ENCODE results near the gene NUDT3.
A peak's percentile ranks its signal among the peaks of the same experiment; 100 is the strongest.
"Not testable (repeated sequence)": the region's sequence is repeated elsewhere in the genome, so short reads cannot be mapped to it uniquely, and the experiment has no call there.

NUDT3 gene

GRCh38 chr6:34365781-34366638 lies 26.5 kb downstream of the NUDT3 start:
- DNase-seq, result not testable (repeated sequence)

- DNase-seq, result not testable (repeated sequence)
These were observed 28.8 kb downstream of the NUDT3 start for GRCh38 chr6:34363681-34364075.

GRCh38 chr6:34362909-34363680 lies 29.4 kb downstream of the NUDT3 start:
- DNase-seq, result no peak

- no peak for DNase-seq
These were observed 30.3 kb downstream of the NUDT3 start for GRCh38 chr6:34362176-34362575.

- no peak for DNase-seq
These were observed 31.9 kb downstream of the NUDT3 start for GRCh38 chr6:34360556-34360955.

- no peak for DNase-seq
These were observed 32.9 kb downstream of the NUDT3 start for GRCh38 chr6:34359418-34360158.

- DNase-seq, result peak; percentile 39
These were observed 34.0 kb downstream of the NUDT3 start for GRCh38 chr6:34358389-34358905.

- no peak for DNase-seq
These were observed 34.5 kb downstream of the NUDT3 start for GRCh38 chr6:34357937-34358336.

- DNase-seq, result no peak
These were observed 36.6 kb downstream of the NUDT3 start for GRCh38 chr6:34355889-34356288.

GRCh38 chr6:34354230-34354629 lies 38.2 kb downstream of the NUDT3 start:
- not testable (repeated sequence) for DNase-seq

- not testable (repeated sequence) for DNase-seq
These were observed 38.9 kb downstream of the NUDT3 start for GRCh38 chr6:34353530-34353929.

GRCh38 chr6:34352305-34352937 lies 40.0 kb downstream of the NUDT3 start:
- DNase-seq, result no peak

- DNase-seq, result no peak
These were observed 41.6 kb downstream of the NUDT3 start for GRCh38 chr6:34350934-34351217.

- DNase-seq, result no peak
These were observed 42.1 kb downstream of the NUDT3 start for GRCh38 chr6:34350137-34350933.

GRCh38 chr6:34349211-34349610 lies 43.3 kb downstream of the NUDT3 start:
- DNase-seq, result no peak

- DNase-seq, result no peak
These were observed 45.2 kb downstream of the NUDT3 start for GRCh38 chr6:34347303-34347702.

- no peak for DNase-seq
These were observed 46.0 kb downstream of the NUDT3 start for GRCh38 chr6:34346175-34347119.

GRCh38 chr6:34343806-34344205 lies 48.7 kb downstream of the NUDT3 start:
- no peak for DNase-seq

- no peak for DNase-seq
These were observed 50.2 kb downstream of the NUDT3 start for GRCh38 chr6:34342247-34342646.

GRCh38 chr6:34341481-34341971 lies 50.9 kb downstream of the NUDT3 start:
- DNase-seq, result no peak
